HepG2 (cell line): Measurements from ENCODE around the gene CEBPE. TPM values are rescaled to one million over a fixed set of nuclear protein-coding genes. Genes with fewer than 3 reads are reported as not detected.

Experiments
- BORCS8-MEF2B ChIP-seq: sonication (generic); formaldehyde crosslinking; IDR thresholded peaks from 2 replicates; pipeline ENCODE4 v1.8.0; 2022; ENCODE audit warnings: mild to moderate bottlenecking, missing genetic modification reagents
- FIP1L1 ChIP-seq: fragments of 200-400 bp; formaldehyde crosslinking; IDR thresholded peaks from 2 replicates; pipeline ENCODE4 v1.6.1; 2018; ENCODE audit warnings: low read depth, mild to moderate bottlenecking, low read length, moderate library complexity, borderline replicate concordance; ENCODE audit not compliant: insufficient read depth
- HHEX ChIP-seq: IDR thresholded peaks from 2 replicates; pipeline ENCODE4 v1.6.1; 2016; ENCODE audit warnings: control low read depth
- MATR3 ChIP-seq: sonication (generic); formaldehyde crosslinking; IDR thresholded peaks from 2 replicates; pipeline ENCODE4 v1.4.0; 2020; ENCODE audit warnings: missing genetic modification reagents
- MIXL1 ChIP-seq: IDR thresholded peaks from 2 replicates; pipeline ENCODE4 v1.6.1; 2016
- MXI1 ChIP-seq: IDR thresholded peaks from 3 replicates; pipeline ENCODE4 v1.6.1; 2012; ENCODE audit warnings: low read depth, low read length, inconsistent platforms, borderline replicate concordance
- RELA ChIP-seq: sonication (generic); formaldehyde crosslinking; IDR thresholded peaks from 2 replicates; pipeline ENCODE4 v1.4.0; 2020; ENCODE audit warnings: missing genetic modification reagents
- SP2 ChIP-seq: sonication (generic); formaldehyde crosslinking; IDR thresholded peaks from 2 replicates; pipeline ENCODE4 v1.5.1; 2020; ENCODE audit warnings: mild to moderate bottlenecking, missing genetic modification reagents
- TFDP2 ChIP-seq: sonication (generic); formaldehyde crosslinking; IDR thresholded peaks from 2 replicates; pipeline ENCODE4 v1.4.0; 2020; ENCODE audit warnings: missing genetic modification reagents
- TOPORS ChIP-seq: sonication (generic); formaldehyde crosslinking; IDR thresholded peaks from 2 replicates; pipeline ENCODE4 v1.8.0; 2023; ENCODE audit warnings: mild to moderate bottlenecking, missing genetic modification reagents
- ZBTB34 ChIP-seq: sonication (generic); formaldehyde crosslinking; IDR thresholded peaks from 2 replicates; pipeline ENCODE4 v1.8.0; 2022; ENCODE audit warnings: mild to moderate bottlenecking, missing genetic modification reagents
- ZNF274 ChIP-seq: sonication (generic); formaldehyde crosslinking; IDR thresholded peaks from 2 replicates; pipeline ENCODE4 v1.5.1; 2020; ENCODE audit warnings: mild to moderate bottlenecking, missing genetic modification reagents
- ZNF329 ChIP-seq: sonication (generic); formaldehyde crosslinking; IDR thresholded peaks from 2 replicates; pipeline ENCODE4 v1.9.0; 2021; ENCODE audit warnings: low read depth, mild to moderate bottlenecking, missing genetic modification reagents
- ZNF333 ChIP-seq: sonication (generic); formaldehyde crosslinking; IDR thresholded peaks from 2 replicates; pipeline ENCODE4 v1.4.0; 2020; ENCODE audit warnings: mild to moderate bottlenecking, missing genetic modification reagents, borderline replicate concordance
- ZNF354B ChIP-seq: sonication (generic); formaldehyde crosslinking; IDR thresholded peaks from 2 replicates; pipeline ENCODE4 v1.8.0; 2022; ENCODE audit warnings: mild to moderate bottlenecking, missing genetic modification reagents
- ZNF431 ChIP-seq: sonication (generic); formaldehyde crosslinking; IDR thresholded peaks from 2 replicates; pipeline ENCODE4 v1.9.0; 2022; ENCODE audit warnings: missing genetic modification reagents, low read depth, mild to moderate bottlenecking, borderline replicate concordance
- ZNF614 ChIP-seq: IDR thresholded peaks from 2 replicates; pipeline ENCODE4 v1.6.1; 2018; ENCODE audit warnings: missing biosample characterization, missing genetic modification reagents, inconsistent platforms, borderline replicate concordance
- ZNF766 ChIP-seq: sonication (generic); formaldehyde crosslinking; IDR thresholded peaks from 2 replicates; pipeline ENCODE4 v1.5.0; 2020; ENCODE audit warnings: missing genetic modification reagents, borderline replicate concordance
- ZNF816 ChIP-seq: sonication (generic); formaldehyde crosslinking; IDR thresholded peaks from 2 replicates; pipeline ENCODE4 v1.8.0; 2022; ENCODE audit warnings: missing genetic modification reagents, mild to moderate bottlenecking, borderline replicate concordance
- polyA plus RNA-seq, 8 experiments: library from polyadenylated mRNA; depleted of rRNA in 3 of 8; stranded (reverse) in 7 of 8; unstranded in 1 of 8; fragments of >200 nt; fragmentation: Illumina TruSeq in 4 of 8; extraction: Trizol in 4 of 8; gene quantifications; 2 replicates each; pipeline versions ENCODE4 v1.2.1 to v1.2.3, GENCODE V29; 2011 to 2016; ENCODE audit warnings: low read depth in 4 of 8, missing spikeins in 1 of 8, mixed read lengths in 1 of 8; ENCODE audit not compliant: insufficient read depth in 1 of 8
- total RNA-seq, 5 experiments: library from RNA; depleted of rRNA; stranded (reverse); fragments of >200 nt; fragmentation: Illumina TruSeq; extraction: Trizol; gene quantifications; 2 replicates each; pipeline ENCODE4 v1.2.3, GENCODE V29; 2016; ENCODE audit warnings: low read depth in 1 of 5
- TF ChIP-seq, protein P1 (sequence below): sonication (generic); formaldehyde crosslinking; IDR thresholded peaks from 2 replicates; pipeline ENCODE4 v1.4.0; 2020; ENCODE audit warnings: low read depth, mild to moderate bottlenecking, missing genetic modification reagents
- TF ChIP-seq, protein P2 (sequence below): IDR thresholded peaks from 2 replicates; pipeline ENCODE4 v1.6.1; 2016; ENCODE audit warnings: mild to moderate bottlenecking, missing biosample characterization, missing genetic modification reagents
- TF ChIP-seq, protein P3 (sequence below): sonication (generic); formaldehyde crosslinking; IDR thresholded peaks from 2 replicates; pipeline ENCODE4 v1.5.1; 2020; ENCODE audit warnings: mild to moderate bottlenecking, missing genetic modification reagents, borderline replicate concordance
- TF ChIP-seq, protein P4 (sequence below): sonication (generic); formaldehyde crosslinking; IDR thresholded peaks from 2 replicates; pipeline ENCODE4 v1.5.0; 2020; ENCODE audit warnings: missing genetic modification reagents, mild to moderate bottlenecking, borderline replicate concordance

Gene CEBPE
- total and polyA plus RNA-seq, 2 of the 13 experiments (the other 11 are each of a cell fraction or from before 2014, with no cell fraction given), result 0.09 to 0.11 TPM

- TF ChIP-seq ZNF274 (CRISPR knock-in tag) (no peak), FIP1L1 (0 out of 2 replicates have a peak, but pooled peaks have one; percentile 10), BORCS8-MEF2B (CRISPR knock-in tag) (peak; percentile 20; the same call in 1 of the 2 replicates), RELA (CRISPR knock-in tag) (0 out of 2 replicates have a peak, but pooled peaks have one; percentile 1), ZNF431 (peak; percentile 60; the same call in 1 of the 2 replicates), ZNF816 (CRISPR knock-in tag) (0 out of 2 replicates have a peak, but pooled peaks have one; percentile 15), MIXL1 (CRISPR knock-in tag) (0 out of 2 replicates have a peak, but pooled peaks have one; percentile 2), ZNF329 (CRISPR knock-in tag) (0 out of 2 replicates have a peak, but pooled peaks have one; percentile 6), TOPORS (CRISPR knock-in tag) (peak; percentile 92; the same call in 1 of the 2 replicates), ZNF614 (CRISPR knock-in tag) (0 out of 2 replicates have a peak, but pooled peaks have one; percentile 13), HHEX (CRISPR knock-in tag) (0 out of 2 replicates have a peak, but pooled peaks have one; percentile 24), TFDP2 (CRISPR knock-in tag) (no peak), SP2 (CRISPR knock-in tag) (peak; percentile 7; the same call in 1 of the 2 replicates), ZNF354B (CRISPR knock-in tag) (peak; percentile 92; the same call in 1 of the 2 replicates), ZNF766 (CRISPR knock-in tag) (peak; percentile 43; the same call in 1 of the 2 replicates), ZNF333 (CRISPR knock-in tag) (0 out of 2 replicates have a peak, but pooled peaks have one; percentile 9), ZBTB34 (CRISPR knock-in tag) (0 out of 2 replicates have a peak, but pooled peaks have one; percentile 5), MXI1 (peak; percentile 39; the same call in 1 of the 3 replicates), MATR3 (CRISPR knock-in tag) (no peak)
- TF ChIP-seq, protein P1, sequence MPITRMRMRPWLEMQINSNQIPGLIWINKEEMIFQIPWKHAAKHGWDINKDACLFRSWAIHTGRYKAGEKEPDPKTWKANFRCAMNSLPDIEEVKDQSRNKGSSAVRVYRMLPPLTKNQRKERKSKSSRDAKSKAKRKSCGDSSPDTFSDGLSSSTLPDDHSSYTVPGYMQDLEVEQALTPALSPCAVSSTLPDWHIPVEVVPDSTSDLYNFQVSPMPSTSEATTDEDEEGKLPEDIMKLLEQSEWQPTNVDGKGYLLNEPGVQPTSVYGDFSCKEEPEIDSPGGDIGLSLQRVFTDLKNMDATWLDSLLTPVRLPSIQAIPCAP, result 0 out of 2 replicates have a peak, but pooled peaks have one; percentile 39
- TF ChIP-seq, protein P2, sequence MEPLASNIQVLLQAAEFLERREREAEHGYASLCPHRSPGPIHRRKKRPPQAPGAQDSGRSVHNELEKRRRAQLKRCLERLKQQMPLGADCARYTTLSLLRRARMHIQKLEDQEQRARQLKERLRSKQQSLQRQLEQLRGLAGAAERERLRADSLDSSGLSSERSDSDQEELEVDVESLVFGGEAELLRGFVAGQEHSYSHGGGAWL (CRISPR knock-in tag), result no peak
- TF ChIP-seq, protein P3, sequence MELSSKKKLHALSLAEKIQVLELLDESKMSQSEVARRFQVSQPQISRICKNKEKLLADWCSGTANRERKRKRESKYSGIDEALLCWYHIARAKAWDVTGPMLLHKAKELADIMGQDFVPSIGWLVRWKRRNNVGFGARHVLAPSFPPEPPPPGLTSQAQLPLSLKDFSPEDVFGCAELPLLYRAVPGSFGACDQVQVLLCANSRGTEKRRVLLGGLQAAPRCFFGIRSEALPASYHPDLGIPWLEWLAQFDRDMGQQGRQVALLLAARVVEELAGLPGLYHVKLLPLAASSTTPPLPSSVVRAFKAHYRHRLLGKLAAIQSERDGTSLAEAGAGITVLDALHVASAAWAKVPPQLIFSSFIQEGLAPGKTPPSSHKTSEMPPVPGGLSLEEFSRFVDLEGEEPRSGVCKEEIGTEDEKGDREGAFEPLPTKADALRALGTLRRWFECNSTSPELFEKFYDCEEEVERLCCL, result 0 out of 2 replicates have a peak, but pooled peaks have one; percentile 43
- TF ChIP-seq, protein P4, sequence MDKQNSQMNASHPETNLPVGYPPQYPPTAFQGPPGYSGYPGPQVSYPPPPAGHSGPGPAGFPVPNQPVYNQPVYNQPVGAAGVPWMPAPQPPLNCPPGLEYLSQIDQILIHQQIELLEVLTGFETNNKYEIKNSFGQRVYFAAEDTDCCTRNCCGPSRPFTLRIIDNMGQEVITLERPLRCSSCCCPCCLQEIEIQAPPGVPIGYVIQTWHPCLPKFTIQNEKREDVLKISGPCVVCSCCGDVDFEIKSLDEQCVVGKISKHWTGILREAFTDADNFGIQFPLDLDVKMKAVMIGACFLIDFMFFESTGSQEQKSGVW, result no peak
These were observed 47.0 kb downstream of the CEBPE start (continued) for GRCh38 chr14:23071921-23072539.
